Measurements from ENCODE around the gene RAB13.

- TF ChIP-seq CREB1 (IDR thresholded peaks at IDR 0.05) (no peak), CREB1 (CRISPR knock-in tag; IDR thresholded peaks at IDR 0.05) (no peak), MYC (CRISPR knock-in tag; IDR thresholded peaks at IDR 0.05; ENCODE audit: borderline replicate concordance) (no peak), TFDP1 (CRISPR knock-in tag; IDR thresholded peaks at IDR 0.05; ENCODE audit: borderline replicate concordance) (no peak), PPARG (CRISPR knock-in tag; conservative IDR thresholded peaks at IDR 0.05) (no peak), CTCF (CRISPR knock-in tag; IDR thresholded peaks at IDR 0.05) (no peak), NR2C2 (CRISPR knock-in tag; IDR thresholded peaks at IDR 0.05; ENCODE audit: borderline replicate concordance) (no peak), FOSL2 (CRISPR knock-in tag; IDR thresholded peaks at IDR 0.05) (no peak), ZZZ3 (CRISPR knock-in tag; IDR thresholded peaks at IDR 0.05; ENCODE audit: borderline replicate concordance) (no peak), PREB (CRISPR knock-in tag; IDR thresholded peaks at IDR 0.05) (no peak), ZNF24 (IDR thresholded peaks at IDR 0.05) (no peak), PRDM10 (CRISPR knock-in tag; IDR thresholded peaks at IDR 0.05; ENCODE audit: low read depth) (no peak), ZNF362 (CRISPR knock-in tag; IDR thresholded peaks at IDR 0.05; ENCODE audit: borderline replicate concordance) (no peak), THAP7 (CRISPR knock-in tag; IDR thresholded peaks at IDR 0.05) (no peak), HINFP (CRISPR knock-in tag; IDR thresholded peaks at IDR 0.05; ENCODE audit: low read depth) (no peak)
Measured at GRCh38 chr1:153973071-153973470, 13.1 kb downstream of the RAB13 start.
